OCI-LY7 (cell line): ENCODE measurements around the gene AVPI1.

Source experiments
- CTCF ChIP-seq: fragments of 200-600 bp; sonication (generic); conservative IDR thresholded peaks from 2 replicates; pipeline ENCODE4 v1.5.1; 2014; ENCODE audit warnings: mild to moderate bottlenecking, antibody characterized with exemption, low read length, moderate library complexity, mixed read lengths
- EZH2phosphoT487 ChIP-seq: fragments of 200-600 bp; sonication (generic); IDR thresholded peaks from 2 replicates; pipeline ENCODE4 v1.6.1; 2018; ENCODE audit warnings: low read depth, borderline replicate concordance, mild to moderate bottlenecking, mixed run types, antibody characterized with exemption, low read length, moderate library complexity, mixed read lengths

GRCh38 chr10:97703398-97704067, 16.5 kb upstream of the AVPI1 start:
- no peak for TF ChIP-seq CTCF
- TF ChIP-seq EZH2phosphoT487, result no peak
